Breast epithelium (tissue), 3 donors: ENCODE results near the gene CDC25A.

Source experiments
- CTCF ChIP-seq, 3 donors: fragments of 450-650 bp; IDR thresholded peaks; one replicate each; pipeline ENCODE4 v1.5.1; 2016 to 2017; ENCODE audit warnings: antibody characterized with exemption in 3 of 3, mild to moderate bottlenecking in 3 of 3, moderate library complexity in 3 of 3
- POLR2A ChIP-seq: fragments of 450-650 bp; IDR thresholded peaks from one replicate; pipeline ENCODE4 v1.6.1; 2016; ENCODE audit warnings: antibody characterized with exemption, mild to moderate bottlenecking, moderate library complexity

GRCh38 chr3:48232232-48232631 lies 44.0 kb upstream of the CDC25A start:
- TF ChIP-seq CTCF (IDR thresholded peaks at IDR 0.05) (no peak), POLR2A (no peak)
